Activated CD4-positive, alpha-beta T cell treated with anti-CD3 and anti-CD28 coated beads, Interleukin-2, amount 10 ng/mL, durations not matched to agents 7 days and 5 days (primary cell): Measurements from ENCODE around the gene HINT1. TPM values are rescaled to one million over a fixed set of nuclear protein-coding genes. Genes with fewer than 3 reads are reported as not detected.

Source experiments
- CTCF ChIA-PET: fragments of 350-600 bp; sonication (Branson Sonifier 250); formaldehyde crosslinking; loops from one replicate; lab custom pipeline; 2021; ENCODE audit warnings: antibody characterized with exemption; lab: Charles Lee
- POLR2A ChIA-PET: fragments of 350-600 bp; sonication (Branson Sonifier 250); formaldehyde crosslinking; loops from one replicate; lab custom pipeline; 2021; ENCODE audit warnings: antibody characterized with exemption; lab: Charles Lee
- DNase-seq: peaks from one replicate; pipeline ENCODE4 v3.0.0-alpha.2; 2020
- H3K27ac Mint-ChIP-seq: one replicate; pipeline ENCODE4 v1.8.0; 2021; ENCODE audit warnings: mild to moderate bottlenecking, moderate library complexity, mixed read lengths
- H3K27me3 Mint-ChIP-seq: one replicate; pipeline ENCODE4 v1.8.0; 2021; ENCODE audit warnings: mixed read lengths
- H3K36me3 Mint-ChIP-seq: one replicate; pipeline ENCODE4 v1.8.0; 2021; ENCODE audit warnings: low read depth, mixed read lengths
- H3K4me1 Mint-ChIP-seq: one replicate; pipeline ENCODE4 v1.8.0; 2021; ENCODE audit warnings: mixed read lengths
- H3K4me3 Mint-ChIP-seq: one replicate; pipeline ENCODE4 v1.8.0; 2021; ENCODE audit warnings: mild to moderate bottlenecking, moderate library complexity, mixed read lengths
- H3K9me3 Mint-ChIP-seq: one replicate; pipeline ENCODE4 v1.8.0; 2021; ENCODE audit warnings: mixed read lengths
- total RNA-seq, 2 experiments: library from RNA; stranded (reverse); gene quantifications; one replicate each; pipeline ENCODE4 v1.2.3, GENCODE V29; 2021

The HINT1 gene
- total RNA-seq, result 100 to 1,000 TPM; 274 to 278 TPM

DNA sequence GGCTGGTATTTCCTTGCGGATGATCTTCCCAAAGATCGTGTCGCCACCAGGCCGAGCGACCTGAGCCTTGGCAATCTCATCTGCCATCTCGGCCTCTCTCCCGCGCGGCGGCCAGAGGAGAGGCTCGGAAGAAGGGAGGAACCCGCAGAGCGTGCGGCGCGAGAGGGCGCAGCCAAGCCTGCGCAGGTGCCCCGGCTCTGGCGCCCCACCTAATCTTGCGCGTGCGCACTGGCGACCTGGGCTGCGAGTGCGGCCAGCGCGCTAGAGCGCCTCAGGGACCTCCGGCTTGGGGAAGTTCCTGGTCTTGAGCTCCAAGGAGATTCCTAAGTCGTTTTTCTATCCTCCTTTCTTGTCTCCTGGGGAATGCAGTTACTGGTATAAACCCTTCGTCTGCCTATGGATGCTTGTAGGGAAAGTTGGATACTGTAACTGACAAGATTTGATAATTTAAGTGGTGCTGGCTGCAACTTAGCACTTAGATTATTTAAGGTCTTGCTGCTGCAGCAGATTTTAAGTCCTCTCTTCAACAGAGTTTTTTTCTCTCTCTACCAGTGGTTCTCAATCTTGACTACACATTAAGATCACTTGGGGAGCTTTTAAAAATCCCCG lies at the start of gene HINT1:
TSS of gene HINT1 (minus strand) at position 138 of the 609 bp plus-strand sequence. CDS start at position 87, 51 bp downstream.
- CTCF ChIA-PET, result interaction anchor here (0.7 to 1.0 kb wide), 3 partner anchors 94 to 198 kb away, joined by 3 read pairs; no protein-coding TSS in a partner anchor
- H3K9me3 Mint-ChIP-seq, result no peaks in the 10 kb centered on the region
- POLR2A ChIA-PET, result no interaction called here

DNA sequence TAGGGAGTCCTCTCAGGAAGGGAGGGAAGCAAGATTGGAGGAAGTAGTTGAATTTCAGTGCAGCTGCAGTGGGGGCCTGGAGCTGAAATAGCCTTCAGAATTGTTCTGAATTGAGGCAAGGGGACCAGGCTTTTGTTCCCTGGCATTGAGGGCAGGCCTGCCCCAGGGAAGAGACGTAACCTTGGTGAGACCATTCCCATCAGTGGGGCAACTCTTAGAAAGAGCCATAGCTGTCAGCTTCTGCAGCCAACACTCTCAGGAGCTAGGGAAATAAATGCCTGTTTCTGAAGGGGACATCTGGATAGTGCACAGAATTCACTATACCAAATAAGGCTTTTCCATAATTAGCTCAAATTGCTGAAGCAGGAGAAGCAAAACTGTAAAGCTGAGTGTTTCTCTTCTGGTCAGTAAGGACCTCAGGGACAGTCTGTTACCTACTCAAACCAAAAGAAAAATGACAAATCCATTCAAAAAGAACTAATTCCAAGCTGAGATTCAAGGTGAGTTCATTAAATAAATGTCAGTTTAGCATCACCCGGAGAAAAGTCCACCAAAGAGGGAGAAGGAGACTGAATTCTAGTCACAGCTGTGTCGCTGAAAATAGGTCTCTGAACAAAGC lies 49.7 kb upstream of the HINT1 start:
- H3K4me3 Mint-ChIP-seq, result no peak overlapping the region
- no peak for DNase-seq
- POLR2A ChIA-PET, result no interaction called here
- peaks cover 10% of the 10 kb centered on the region for H3K36me3 Mint-ChIP-seq
- CTCF ChIA-PET, result interaction anchor here (1.0 to 1.9 kb wide), 4 partner anchors 8 to 168 kb away, joined by 3 to 7 read pairs (median 4); no protein-coding TSS in a partner anchor
- no peak overlapping the region for H3K27ac Mint-ChIP-seq
- no peaks in the 10 kb centered on the region for H3K9me3 Mint-ChIP-seq
- peaks cover 40% of the 10 kb centered on the region for H3K4me1 Mint-ChIP-seq
- H3K27me3 Mint-ChIP-seq, result no peaks in the 10 kb centered on the region

More for the DNA sequence above, at the start of gene HINT1:
- H3K27me3 Mint-ChIP-seq, result no peaks in the 10 kb centered on the region
- peaks cover 62% of the 10 kb centered on the region for H3K4me1 Mint-ChIP-seq
- peak within 1 kb of the TSS; percentile 99 for H3K27ac Mint-ChIP-seq
- peak; percentile 94 for DNase-seq
- H3K36me3 Mint-ChIP-seq, result peaks cover 40% of the 10 kb centered on the region
- H3K4me3 Mint-ChIP-seq, result peak within 1 kb of the TSS; percentile 95

DNA sequence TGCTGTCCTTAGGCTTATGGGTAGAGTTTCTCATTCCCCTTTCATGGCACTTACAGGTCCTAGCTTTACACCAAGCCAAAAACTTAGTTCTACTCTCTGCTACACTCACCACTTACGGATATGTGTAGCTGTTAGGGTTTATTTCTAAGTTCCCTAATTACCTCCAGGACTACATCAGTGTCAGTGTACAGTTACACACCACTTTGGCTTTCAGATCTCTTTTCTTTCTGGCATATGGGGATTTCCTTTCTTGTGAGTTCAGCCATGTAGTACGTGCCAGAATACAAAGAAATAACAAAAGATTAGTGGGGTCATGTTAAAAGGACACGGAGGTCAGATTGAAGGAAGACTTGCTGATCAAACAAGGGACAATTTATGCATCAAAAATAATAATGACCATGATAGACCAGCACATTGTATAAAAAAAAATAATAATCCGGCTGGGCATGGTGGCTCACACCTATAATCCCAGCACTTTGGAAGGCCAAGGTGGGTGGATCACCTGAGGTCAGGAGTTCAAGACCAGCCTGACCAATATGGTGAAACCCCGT lies 47.5 kb upstream of the HINT1 start:
- Mint-ChIP-seq H3K4me1 (peaks cover 44% of the 10 kb centered on the region), H3K9me3 (no peaks in the 10 kb centered on the region), H3K4me3 (no peak overlapping the region), H3K27me3 (no peaks in the 10 kb centered on the region), H3K27ac (peak overlapping the region; percentile 56), H3K36me3 (peaks cover 10% of the 10 kb centered on the region)
- ChIA-PET POLR2A (interaction anchor here (1.1 kb wide), 1 partner anchor 52 kb away, joined by 5 read pairs; no protein-coding TSS in a partner anchor), CTCF (interaction anchor here (0.6 kb wide), 1 partner anchor 37 kb away, joined by 3 read pairs; no protein-coding TSS in a partner anchor)
- no peak for DNase-seq

DNA sequence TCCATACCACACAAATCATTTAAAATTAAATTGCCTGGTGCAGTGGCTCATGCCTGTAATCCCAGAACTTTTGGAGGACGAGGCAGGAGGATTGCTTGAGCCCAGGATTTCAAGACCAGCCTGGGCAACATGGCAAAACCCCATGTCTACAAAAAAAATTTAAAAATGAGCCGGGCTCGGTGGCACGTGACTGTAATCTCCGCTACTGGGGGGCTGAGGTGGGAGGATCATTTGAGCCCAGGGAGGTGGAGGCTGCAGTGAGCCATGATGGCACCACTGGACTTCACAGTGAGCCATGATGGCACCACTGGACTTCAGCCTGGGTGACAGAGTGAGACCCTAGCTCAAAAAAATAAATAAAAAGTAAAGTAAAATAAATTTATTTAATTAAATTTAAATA lies 46.6 kb upstream of the HINT1 start:
- Mint-ChIP-seq H3K27ac (no peak overlapping the region), H3K4me3 (no peak overlapping the region)

DNA sequence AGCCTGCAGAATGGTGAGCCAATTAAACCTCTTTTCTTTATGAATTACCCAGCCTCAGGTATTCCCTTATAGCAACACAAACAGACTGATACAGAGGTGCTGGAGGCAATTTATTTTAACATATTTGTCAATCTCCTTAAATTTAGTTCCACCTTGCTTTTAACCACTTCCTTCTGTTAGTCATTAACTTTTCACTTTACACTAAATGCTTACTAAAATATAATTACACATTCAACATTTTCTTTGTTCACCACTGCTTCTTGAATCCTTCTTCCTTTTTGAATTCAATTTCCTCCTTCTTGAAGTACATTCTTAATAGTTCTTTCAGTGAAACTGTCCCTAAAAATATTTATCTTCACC lies 45.1 kb upstream of the HINT1 start:
- peaks cover 12% of the 10 kb centered on the region for H3K36me3 Mint-ChIP-seq
- ChIA-PET CTCF (interaction anchor here (1.0 kb wide), 1 partner anchor 10 kb away, joined by 3 read pairs; no protein-coding TSS in a partner anchor), POLR2A (interaction anchor here (0.6 kb wide), 1 partner anchor 170 kb away, joined by 3 read pairs; no protein-coding TSS in a partner anchor)
- H3K27me3 Mint-ChIP-seq, result no peaks in the 10 kb centered on the region
- H3K4me1 Mint-ChIP-seq, result peaks cover 53% of the 10 kb centered on the region
- no peaks in the 10 kb centered on the region for H3K9me3 Mint-ChIP-seq
- peak overlapping the region; percentile 97 for H3K27ac Mint-ChIP-seq
- no peak for DNase-seq
- H3K4me3 Mint-ChIP-seq, result peak overlapping the region; percentile 66

More for the DNA sequence above, 46.6 kb upstream of the HINT1 start:
- ChIA-PET POLR2A (no interaction called here), CTCF (interaction anchor here (0.6 kb wide), 1 partner anchor 37 kb away, joined by 3 read pairs; no protein-coding TSS in a partner anchor)
- peaks cover 10% of the 10 kb centered on the region for H3K36me3 Mint-ChIP-seq
- no peaks in the 10 kb centered on the region for H3K27me3 Mint-ChIP-seq
- no peak for DNase-seq
- no peaks in the 10 kb centered on the region for H3K9me3 Mint-ChIP-seq
- H3K4me1 Mint-ChIP-seq, result peaks cover 51% of the 10 kb centered on the region

DNA sequence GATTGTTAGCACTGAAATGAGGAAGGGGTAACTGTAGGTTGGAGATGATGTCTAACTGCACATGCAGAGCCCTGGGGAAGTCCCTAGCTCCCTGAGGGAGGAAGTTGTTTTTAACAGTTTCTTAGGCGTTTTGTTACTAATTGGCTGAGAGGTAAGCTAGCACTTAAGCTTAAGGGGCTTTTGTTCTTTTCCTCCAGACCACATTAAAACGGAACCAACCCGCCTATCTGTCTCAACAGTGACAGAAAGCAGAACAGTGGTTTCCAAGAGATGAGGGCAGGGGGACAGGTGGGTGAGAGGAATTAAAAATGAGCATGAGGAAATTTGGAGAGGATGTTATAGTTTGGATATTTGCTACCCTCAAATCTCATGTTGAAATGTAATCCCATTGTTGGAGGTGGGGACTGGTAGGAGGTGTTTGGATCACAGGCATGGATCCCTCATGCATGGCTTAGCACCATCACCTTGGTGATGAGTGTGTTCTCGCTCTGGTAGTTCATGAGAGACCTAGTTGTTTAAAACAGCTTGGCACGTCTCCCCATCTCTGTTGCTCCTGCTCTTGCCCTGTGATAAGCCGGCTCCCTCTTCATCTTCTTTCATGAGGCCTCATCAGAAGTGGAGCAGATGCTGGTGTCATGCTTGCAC lies 44.6 kb upstream of the HINT1 start:
- peak overlapping the region; percentile 66 for H3K4me3 Mint-ChIP-seq
- DNase-seq, result peak; percentile 65
- CTCF ChIA-PET, result interaction anchor here (0.6 to 1.0 kb wide), 4 partner anchors 10 to 1730 kb away, joined by 3 to 4 read pairs (median 3); no protein-coding TSS in a partner anchor
- H3K27me3 Mint-ChIP-seq, result no peaks in the 10 kb centered on the region
- peaks cover 12% of the 10 kb centered on the region for H3K36me3 Mint-ChIP-seq
- POLR2A ChIA-PET, result interaction anchor here (0.8 to 1.3 kb wide), 2 partner anchors 45 to 172 kb away, joined by 3 to 6 read pairs; no protein-coding TSS in a partner anchor
- H3K9me3 Mint-ChIP-seq, result no peaks in the 10 kb centered on the region
- peak overlapping the region; percentile 97 for H3K27ac Mint-ChIP-seq
- peaks cover 50% of the 10 kb centered on the region for H3K4me1 Mint-ChIP-seq

DNA sequence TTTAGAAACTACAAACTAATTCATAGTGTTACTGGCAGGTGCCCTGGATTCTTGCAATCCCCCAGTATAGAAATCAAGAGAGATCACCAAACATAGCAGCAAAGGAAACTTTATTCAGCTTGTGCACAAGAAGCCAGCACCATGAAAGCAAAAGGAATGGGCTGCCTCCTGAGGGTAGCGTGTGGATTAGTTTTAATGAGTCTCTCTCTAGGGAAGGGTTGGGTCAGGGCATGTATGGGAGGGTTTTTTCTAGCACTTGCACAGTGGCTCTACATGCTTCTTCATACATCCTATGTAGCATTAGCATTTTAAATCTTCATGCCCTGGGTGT lies 44.1 kb upstream of the HINT1 start:
- H3K4me1 Mint-ChIP-seq, result peaks cover 46% of the 10 kb centered on the region
- POLR2A ChIA-PET, result interaction anchor here (0.8 to 1.3 kb wide), 2 partner anchors 46 to 173 kb away, joined by 3 to 6 read pairs; no protein-coding TSS in a partner anchor
- H3K27ac Mint-ChIP-seq, result peak overlapping the region; percentile 97
- DNase-seq, result no peak
- no peaks in the 10 kb centered on the region for H3K9me3 Mint-ChIP-seq
- peak overlapping the region; percentile 66 for H3K4me3 Mint-ChIP-seq
- CTCF ChIA-PET, result interaction anchor here (0.6 to 1.0 kb wide), 5 partner anchors 9 to 1730 kb away, joined by 3 to 4 read pairs (median 3); no protein-coding TSS in a partner anchor
- no peaks in the 10 kb centered on the region for H3K27me3 Mint-ChIP-seq
- peaks cover 12% of the 10 kb centered on the region for H3K36me3 Mint-ChIP-seq

DNA sequence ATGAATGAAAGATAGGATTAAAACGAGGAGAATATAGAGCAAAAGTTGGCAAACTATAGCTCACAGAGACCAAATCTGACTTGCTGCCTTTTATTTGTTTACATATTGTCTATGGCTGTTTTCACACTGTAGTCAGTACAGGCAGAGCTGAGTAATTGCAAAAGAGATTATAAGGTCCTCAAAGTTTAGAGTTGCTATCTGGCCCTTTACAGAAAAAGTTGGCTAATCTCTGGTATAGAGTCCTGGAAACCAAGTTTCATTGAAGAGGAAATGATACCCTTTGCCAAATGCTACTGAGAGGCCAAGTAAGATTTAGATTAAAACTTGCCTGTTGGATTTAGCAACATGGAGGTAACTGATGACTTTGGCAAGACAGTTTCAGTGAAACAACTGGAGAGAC lies 41.7 kb upstream of the HINT1 start:
- Mint-ChIP-seq H3K9me3 (no peaks in the 10 kb centered on the region), H3K36me3 (peaks cover 5% of the 10 kb centered on the region), H3K4me3 (no peak overlapping the region), H3K27me3 (no peaks in the 10 kb centered on the region), H3K4me1 (peaks cover 37% of the 10 kb centered on the region), H3K27ac (no peak overlapping the region)
- ChIA-PET POLR2A (no interaction called here), CTCF (interaction anchor here (1.0 to 1.5 kb wide), 3 partner anchors 9 to 58 kb away, joined by 3 to 5 read pairs (median 5); no protein-coding TSS in a partner anchor)
- no peak for DNase-seq

DNA sequence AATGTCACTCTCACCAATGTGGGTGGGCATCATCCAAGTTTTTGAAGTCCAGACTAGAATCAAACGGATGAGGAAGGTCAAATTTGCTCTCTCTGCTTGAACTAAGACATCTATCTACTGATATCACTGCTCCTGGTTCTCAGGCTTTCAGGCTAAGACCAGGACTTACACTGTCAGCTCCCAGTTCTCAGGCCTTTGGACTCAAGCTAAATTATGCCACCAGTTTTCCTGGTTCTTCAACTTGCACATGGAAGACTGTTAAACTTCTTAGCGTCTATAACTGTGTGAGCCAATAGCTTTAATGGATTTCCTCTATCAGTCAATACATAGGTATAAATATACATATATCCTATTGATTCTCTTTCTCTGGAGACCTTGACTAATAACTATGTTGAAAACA lies 41.0 kb upstream of the HINT1 start:
- ChIA-PET CTCF (interaction anchor here (1.0 to 1.5 kb wide), 3 partner anchors 10 to 59 kb away, joined by 3 to 5 read pairs (median 5); no protein-coding TSS in a partner anchor), POLR2A (no interaction called here)
- Mint-ChIP-seq H3K4me3 (no peak overlapping the region), H3K4me1 (peaks cover 34% of the 10 kb centered on the region), H3K27me3 (no peaks in the 10 kb centered on the region), H3K9me3 (no peaks in the 10 kb centered on the region), H3K36me3 (peaks cover 5% of the 10 kb centered on the region), H3K27ac (no peak overlapping the region)
- no peak for DNase-seq

DNA sequence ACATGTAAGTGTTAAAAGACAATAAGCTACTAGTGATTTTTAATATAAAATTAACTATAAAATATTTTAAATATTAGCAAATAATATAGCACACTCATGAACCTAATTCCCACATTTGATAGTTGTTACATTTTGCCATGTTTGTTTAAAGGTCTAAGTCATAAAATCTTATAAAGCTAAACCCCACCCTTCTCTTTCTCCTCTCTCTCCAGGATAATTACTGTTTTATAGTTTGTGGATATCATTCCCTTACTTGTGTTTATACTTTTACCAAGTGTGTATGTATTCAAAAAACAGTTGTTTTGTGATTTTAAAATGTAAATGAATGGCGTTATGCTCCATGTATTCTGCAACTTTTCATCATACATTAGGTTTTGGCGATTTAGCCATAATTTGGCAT lies 39.9 kb upstream of the HINT1 start:
- CTCF ChIA-PET, result interaction anchor here (0.6 to 0.7 kb wide), 2 partner anchors 15 to 19 kb away, joined by 3 to 6 read pairs; no protein-coding TSS in a partner anchor
- peaks cover 23% of the 10 kb centered on the region for H3K4me1 Mint-ChIP-seq
- no peaks in the 10 kb centered on the region for H3K27me3 Mint-ChIP-seq
- no peak overlapping the region for H3K4me3 Mint-ChIP-seq
- no peak overlapping the region for H3K27ac Mint-ChIP-seq
- POLR2A ChIA-PET, result no interaction called here
- peaks cover 5% of the 10 kb centered on the region for H3K36me3 Mint-ChIP-seq
- DNase-seq, result no peak
- no peaks in the 10 kb centered on the region for H3K9me3 Mint-ChIP-seq

DNA sequence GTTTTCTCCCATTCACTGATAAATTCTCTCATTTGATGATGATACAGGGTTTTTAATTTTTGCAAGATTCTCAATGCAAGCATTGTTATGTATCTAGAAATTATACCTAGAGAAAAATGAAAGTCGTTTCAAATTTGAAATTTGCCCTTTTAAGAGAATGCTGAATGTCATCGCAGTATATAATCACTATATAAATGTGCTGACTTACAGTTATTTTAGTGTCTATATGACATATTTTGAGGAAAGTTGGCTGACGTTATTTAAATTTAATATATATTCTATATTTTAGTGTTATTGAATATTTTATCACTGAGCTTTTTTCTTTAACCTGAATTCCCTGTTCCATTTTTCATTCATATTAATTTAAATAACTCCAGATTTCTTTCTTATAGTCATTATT lies 35.5 kb upstream of the HINT1 start:
- no peak overlapping the region for H3K4me3 Mint-ChIP-seq
- POLR2A ChIA-PET, result no interaction called here

DNA sequence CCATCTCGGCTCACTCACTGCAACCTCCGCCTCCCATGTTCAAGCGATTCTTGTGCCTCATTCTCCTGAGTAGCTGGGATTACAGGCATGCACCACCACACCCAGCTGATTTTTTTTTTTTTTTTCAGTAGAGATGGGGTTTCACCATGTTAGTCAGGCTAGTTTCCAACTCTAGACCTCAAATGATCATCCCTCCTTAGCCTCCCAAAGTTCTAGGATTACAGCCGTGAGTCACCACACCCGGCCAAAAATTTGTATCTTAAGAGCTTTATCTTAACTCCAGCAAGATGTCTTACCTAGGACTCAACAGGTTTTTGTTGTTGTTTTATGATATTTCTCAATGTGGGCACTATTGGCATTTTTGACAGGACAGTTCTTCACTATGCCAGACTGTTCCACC lies 33.6 kb upstream of the HINT1 start:
- CTCF ChIA-PET, result interaction anchor here (0.6 to 2.2 kb wide), 3 partner anchors 15 to 55 kb away, joined by 3 to 7 read pairs (median 3); no protein-coding TSS in a partner anchor
- H3K4me3 Mint-ChIP-seq, result no peak overlapping the region

More for the DNA sequence above, 35.5 kb upstream of the HINT1 start:
- Mint-ChIP-seq H3K27ac (no peak overlapping the region), H3K9me3 (no peaks in the 10 kb centered on the region), H3K27me3 (no peaks in the 10 kb centered on the region), H3K36me3 (peaks cover 8% of the 10 kb centered on the region), H3K4me1 (no peaks in the 10 kb centered on the region)
- CTCF ChIA-PET, result interaction anchor here (1.2 to 1.4 kb wide), 2 partner anchors 9 to 12 kb away, joined by 3 to 5 read pairs; no protein-coding TSS in a partner anchor
- no peak for DNase-seq

More for the DNA sequence above, 33.6 kb upstream of the HINT1 start:
- Mint-ChIP-seq H3K4me1 (no peaks in the 10 kb centered on the region), H3K9me3 (no peaks in the 10 kb centered on the region), H3K27ac (no peak overlapping the region), H3K27me3 (no peaks in the 10 kb centered on the region), H3K36me3 (peaks cover 8% of the 10 kb centered on the region)
- DNase-seq, result no peak
- POLR2A ChIA-PET, result interaction anchor here (0.6 kb wide), 2 partner anchors 43 to 74 kb away, joined by 3 read pairs; no protein-coding TSS in a partner anchor
